ENCODE data around the gene GARIN5A.

GRCh38 chr19:50522881-50523280 is 46.2 kb upstream of the GARIN5A start:
- TF ChIP-seq CTCF (IDR thresholded peaks at IDR 0.05) (no peak), POLR2A (IDR thresholded peaks at IDR 0.05) (no peak)
